ENCODE measurements around the gene CHST13.

Gene CHST13

DNA sequence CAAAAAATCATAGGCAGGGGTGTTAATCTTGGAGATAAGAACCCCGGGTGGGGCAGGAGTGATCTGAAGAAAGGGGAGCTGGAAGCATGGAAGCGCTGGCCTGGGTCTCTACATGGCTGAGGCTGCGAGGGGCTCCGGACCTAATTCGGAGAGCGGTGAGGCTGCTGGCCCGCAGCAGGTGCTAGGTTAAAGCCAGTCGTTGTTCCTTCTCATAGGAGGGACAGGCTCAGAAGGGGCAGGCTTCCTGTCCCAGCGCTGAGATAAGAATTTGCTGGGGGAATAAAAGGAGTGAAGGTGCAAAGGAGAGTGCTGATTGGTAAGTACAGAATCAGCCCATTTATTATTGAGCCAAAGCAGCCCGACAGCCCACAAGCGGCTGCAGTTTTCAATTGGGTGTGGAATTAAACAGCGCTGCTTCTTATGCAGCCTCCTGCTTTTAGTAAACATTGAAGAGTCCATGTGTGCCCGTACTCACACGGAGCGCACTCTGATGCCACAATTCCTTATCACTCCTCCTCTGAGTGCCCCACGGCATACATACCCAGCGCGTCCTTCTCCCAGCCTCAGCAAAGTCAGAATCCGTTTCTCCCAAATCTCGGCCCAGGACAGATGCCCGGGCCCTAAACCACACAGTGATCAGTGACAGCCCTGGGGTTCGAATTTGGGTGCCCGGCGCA is 17.1 kb downstream of the CHST13 start:
- no peak for DNase-seq (ENCODE audit: low read depth in 2 of 2)

- DNase-seq (ENCODE audit: low read depth in 2 of 2) = no peak
Observed at GRCh38 chr3:126541628-126542339, 17.8 kb downstream of the CHST13 start.

GRCh38 chr3:126542340-126543241 is 18.6 kb downstream of the CHST13 start:
- DNase-seq (ENCODE audit: low read depth in 2 of 2) = no peak

DNA sequence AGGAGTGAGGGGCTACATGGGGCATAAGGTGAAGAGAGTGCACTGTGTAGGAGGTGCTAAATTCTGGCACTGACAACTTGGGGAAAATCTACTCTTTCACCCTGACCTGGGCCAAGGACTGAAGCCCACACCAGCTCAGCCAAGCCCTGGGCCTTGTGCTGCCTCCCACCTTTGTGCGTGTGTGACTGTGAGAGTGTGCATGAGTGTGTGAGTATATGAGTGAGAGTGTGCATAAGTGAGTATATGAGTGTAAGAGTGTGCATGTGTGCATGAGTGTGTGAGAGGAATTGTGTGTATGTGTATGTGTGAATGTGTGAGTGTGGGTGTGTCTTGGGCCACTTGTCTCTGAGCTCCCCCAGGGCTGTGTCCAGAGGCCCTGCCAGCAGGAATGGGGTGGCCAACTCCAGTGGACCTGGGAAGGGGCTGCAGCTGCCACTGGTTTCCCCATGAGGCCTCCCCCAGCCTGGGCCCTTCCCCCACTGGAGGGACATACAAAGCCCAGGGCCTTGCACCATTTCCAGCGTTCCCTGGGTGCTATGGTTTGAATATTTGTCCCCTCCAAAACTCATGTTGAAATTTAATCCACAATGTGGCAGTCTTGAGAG is 19.6 kb downstream of the CHST13 start:
- no peak for DNase-seq (ENCODE audit: low read depth in 2 of 2)

DNA sequence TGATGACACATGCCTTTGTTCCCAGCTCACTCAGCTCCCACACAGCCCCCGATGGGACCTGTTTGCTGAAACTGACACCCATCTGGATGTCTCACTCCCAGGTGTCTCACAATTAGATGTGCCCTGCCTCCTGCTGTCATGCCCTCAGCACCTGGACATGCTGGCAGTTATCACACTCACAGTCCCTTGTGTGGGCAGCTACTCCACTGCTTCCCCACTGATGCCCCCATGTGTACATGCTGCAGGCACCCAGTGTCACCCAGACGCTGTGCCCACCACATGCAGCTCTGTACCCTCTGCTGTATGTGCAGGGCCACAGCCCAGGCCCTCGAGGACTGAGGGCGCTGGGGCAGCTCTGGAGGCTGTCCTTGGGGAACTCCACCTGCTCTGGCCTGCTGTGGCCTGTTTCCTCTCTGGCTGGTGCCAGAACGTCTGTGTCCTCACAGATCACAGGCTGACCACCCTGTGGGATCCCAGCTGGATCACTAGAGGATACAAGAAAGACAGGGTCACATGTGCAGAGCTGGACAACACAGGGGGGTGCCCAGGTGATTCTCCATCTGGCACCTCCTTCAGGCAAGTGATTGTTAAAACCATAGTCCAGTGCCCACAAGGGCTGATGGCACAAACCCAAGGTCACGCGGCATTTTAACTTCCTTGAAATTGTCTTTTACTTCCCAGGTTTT is 20.8 kb downstream of the CHST13 start:
- DNase-seq (ENCODE audit: low read depth in 2 of 2) = no peak

DNA sequence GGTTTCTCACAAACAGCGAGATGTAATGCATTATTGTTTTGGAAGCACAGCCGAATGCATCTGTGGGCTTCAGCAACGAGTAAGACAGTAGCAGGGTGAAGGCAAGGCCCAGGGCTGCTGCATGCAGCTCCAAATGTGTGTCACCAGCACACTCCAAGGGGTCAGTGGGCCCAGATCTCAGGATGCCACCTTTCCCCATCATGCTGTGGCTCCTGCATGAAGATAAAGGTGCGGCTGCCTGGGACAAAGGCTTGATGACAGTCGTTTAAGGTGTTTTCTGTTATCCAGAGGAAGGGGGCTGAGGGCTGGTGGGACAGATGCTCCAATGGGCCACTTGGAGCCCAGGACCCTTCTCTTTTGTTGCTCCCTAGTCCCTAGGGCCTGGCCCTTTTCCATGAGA is 21.6 kb downstream of the CHST13 start:
- DNase-seq (ENCODE audit: low read depth in 2 of 2) = no peak

DNA sequence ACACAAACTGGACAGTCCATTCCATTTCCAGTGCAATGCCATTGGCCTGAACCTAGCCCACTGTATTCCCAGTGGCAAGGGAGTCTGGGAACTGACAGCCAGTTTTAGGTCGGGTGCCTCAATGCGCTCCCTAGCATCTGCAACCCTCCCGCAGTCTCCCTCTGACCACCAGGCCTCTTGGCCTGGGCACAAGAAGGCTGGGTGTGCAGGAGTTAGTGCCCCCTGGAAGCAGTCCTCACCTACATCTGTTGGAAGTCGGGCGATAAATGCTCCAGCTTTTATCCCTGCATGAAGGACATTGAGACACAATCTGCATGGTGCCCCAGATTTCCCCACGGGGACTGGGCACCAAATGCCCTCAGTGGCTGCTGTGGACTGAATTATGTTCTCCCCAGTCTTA is 22.1 kb downstream of the CHST13 start:
- DNase-seq (ENCODE audit: low read depth in 2 of 2) = no peak

DNA sequence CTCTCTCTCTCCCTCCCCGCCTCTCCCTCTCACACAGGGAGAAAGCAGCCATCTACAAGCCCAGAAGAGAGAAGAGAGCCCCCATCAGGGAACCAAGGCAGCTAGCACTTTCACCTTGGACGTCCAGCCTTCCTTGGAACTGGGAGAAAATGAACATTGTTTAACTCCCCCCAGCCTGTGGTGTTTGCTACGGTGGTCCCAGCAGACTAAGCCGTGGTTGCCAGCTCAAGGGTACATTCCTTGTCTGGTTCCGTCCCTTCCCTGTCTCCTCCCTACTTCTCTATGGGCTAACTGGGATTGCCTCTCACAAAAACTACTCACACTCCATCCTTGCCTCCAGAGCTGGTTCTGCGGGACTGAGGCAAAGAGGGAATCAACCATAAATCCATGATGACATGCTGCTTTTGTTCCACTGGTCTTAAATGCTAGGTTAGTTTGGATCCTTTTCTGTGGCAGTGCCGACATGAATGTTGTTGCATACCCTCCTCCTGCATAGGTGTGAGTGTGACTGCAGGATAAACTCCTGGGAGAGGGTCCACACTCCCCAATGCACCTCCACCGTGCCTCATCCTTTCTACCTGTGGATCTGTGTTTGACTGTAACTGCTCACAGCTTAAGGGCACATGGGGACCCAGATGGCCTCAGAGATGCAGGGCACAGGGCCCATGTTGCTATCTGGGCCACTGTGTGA is 22.7 kb downstream of the CHST13 start:
- no peak for DNase-seq (ENCODE audit: low read depth in 2 of 2)

DNA sequence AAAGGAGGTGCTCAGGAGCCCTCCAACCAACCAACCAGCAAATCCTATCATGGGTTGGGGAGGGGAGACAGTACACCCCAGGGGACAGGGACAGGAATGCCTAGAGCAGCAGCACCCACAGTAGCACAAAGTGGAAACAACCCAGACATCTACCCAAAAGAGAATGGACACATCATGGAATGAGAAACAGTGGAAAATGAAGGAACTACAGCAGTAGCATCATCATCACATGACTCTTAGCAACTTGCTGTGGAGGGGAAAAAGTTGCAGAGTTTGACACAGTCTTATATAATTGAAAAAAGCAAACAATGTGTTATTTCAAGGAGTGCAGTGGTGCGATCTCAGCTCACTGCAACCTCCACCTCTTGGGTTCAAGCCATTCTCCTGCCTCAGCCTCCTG is 23.8 kb downstream of the CHST13 start:
- DNase-seq (ENCODE audit: low read depth in 2 of 2) = no peak

GRCh38 chr3:126548556-126549466 is 24.9 kb downstream of the CHST13 start:
- no peak for DNase-seq (ENCODE audit: low read depth in 2 of 2)

DNA sequence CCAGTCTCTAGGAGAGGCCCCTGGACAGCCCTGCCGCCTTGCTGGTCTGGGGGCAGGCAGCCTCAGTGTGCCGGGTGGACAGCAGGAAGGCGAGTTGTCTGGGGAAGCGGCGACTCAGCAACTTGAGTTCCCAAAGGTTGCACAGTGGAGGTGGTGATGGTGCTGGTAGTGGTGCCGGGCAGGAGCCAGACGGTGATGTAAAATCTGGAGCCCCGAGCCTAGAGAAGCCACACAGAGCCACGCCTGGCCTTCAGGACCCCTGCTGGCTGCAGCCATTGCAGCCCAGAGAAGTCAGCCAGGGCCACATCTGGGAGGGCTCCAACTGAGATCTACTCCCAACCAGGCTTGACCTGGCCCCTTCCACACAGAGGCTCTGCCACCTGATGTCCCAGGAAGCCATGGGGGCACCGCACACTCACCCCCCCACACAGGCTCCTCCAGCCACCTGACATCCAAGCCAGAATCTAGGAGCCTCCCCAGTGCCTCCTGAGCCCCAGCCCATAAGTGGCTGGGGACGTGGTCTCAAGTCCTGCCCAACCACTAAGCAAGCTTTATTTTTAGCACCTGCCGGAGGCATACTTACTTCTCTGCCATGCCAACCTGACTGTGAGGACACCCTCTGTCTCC is 26.0 kb downstream of the CHST13 start:
- DNase-seq (ENCODE audit: low read depth in 2 of 2) = no peak

GRCh38 chr3:126550488-126551051 is 26.6 kb downstream of the CHST13 start:
- no peak for DNase-seq (ENCODE audit: low read depth in 2 of 2)

- no peak for DNase-seq (ENCODE audit: low read depth in 2 of 2)
Observed at GRCh38 chr3:126551121-126551838, 27.3 kb downstream of the CHST13 start.

DNA sequence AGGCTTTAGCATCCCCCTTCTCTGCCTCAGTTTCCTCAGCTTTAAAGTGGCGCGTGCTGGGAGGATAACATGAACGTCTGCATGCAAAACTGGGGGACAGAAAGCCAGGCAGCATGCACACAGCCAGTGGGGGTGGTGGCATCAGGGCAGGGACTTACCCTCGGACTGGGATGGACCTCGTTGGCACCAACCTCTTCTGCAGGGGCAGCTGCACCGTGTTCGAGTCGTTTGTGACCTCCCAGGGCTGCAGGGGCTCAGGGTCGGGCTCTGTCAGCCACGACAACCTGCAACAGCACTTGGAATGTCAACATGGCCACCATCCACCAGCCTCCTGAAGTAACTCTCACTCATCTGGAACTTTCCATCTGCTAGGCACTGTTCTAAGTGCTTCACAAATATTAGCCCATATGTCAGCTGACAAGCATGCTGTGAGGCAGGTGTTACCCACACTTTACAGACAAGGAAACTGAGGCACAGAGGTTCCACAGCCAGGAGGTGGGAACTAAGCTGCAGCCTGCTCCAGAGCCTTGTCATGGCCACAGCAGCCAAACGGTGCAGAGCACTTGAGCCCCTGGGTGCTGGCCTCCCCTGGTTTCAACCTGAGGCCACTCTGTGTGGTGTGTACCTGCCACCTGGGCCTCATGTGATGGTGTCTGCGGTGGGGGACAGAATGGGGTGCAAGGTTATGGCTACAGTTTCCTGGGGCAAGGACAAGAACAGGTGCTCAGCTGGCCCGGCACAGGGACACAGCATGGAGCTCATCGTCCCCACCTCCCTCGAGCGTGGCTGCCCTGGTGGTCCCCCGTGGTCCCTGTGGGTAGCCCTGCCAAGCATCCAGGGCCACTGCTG is 28.1 kb downstream of the CHST13 start:
- DNase-seq (ENCODE audit: low read depth in 2 of 2) = no peak

GRCh38 chr3:126552688-126553283 is 28.8 kb downstream of the CHST13 start:
- DNase-seq (ENCODE audit: low read depth in 2 of 2) = no peak

DNA sequence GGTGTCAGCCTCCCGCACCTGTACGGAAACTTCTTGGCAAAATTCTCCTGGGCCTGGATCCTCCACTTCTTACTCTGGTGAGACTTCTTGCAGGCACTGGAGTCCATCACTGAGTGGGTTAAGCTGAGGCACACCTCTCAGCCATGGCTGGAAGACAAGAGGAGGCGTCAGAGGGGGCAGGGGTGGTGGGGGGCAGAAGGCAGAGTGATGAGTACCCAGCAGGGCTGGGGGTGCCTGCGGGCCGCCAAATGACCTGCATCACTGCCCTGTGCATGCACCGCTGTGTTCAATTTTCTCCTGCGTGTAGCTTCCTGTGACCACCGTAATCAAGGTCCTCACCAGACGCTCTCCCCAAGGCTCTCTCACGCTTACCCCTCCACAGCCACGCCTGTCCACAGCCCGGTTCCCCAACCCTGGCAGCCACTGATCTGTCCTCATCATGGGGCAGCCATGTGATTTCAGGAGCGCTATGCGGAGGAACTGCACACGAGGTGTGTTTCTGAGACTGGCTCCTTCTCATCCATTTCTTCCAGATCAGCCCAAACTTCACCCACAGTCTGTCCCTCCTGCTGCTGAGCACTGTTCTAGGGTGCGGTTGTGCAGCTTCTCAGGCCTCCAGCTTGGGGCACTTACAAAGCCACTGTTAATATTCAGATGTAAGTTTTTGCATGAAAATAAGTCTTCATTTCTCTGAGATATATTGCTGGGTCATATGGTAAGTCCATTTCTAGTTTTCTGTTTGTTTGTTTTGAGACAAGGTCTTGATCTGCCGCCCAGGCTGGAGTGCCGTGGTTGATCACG is 29.5 kb downstream of the CHST13 start:
- no peak for DNase-seq (ENCODE audit: low read depth in 2 of 2)
